Measurements from ENCODE around the gene YRDC. TPM values are rescaled to one million over a fixed set of nuclear protein-coding genes. Genes with fewer than 3 reads are reported as not detected.

YRDC gene
- total RNA-seq, 1 experiment from 2014 or later, result 41.4 TPM

- Histone ChIP-seq H2AFZ (ENCODE audit: low read depth, low read length, poor library complexity, severe bottlenecking) (no peak overlapping the region), H3K9me3 (ENCODE audit: control insufficient read depth in 1 of 2, insufficient read depth in 1 of 2, low read depth in 1 of 2, low read length in 2 of 2) (no peaks in the 10 kb centered on the region), H3K4me3 (replicated peaks in 1 of 2; ENCODE audit: low read depth in 1 of 2, low read length in 2 of 2) (no peak overlapping the region), H3K27me3 (ENCODE audit: insufficient read depth, low read length) (no peaks in the 10 kb centered on the region), H3K79me2 (ENCODE audit: insufficient read depth, low read length) (no peaks in the 10 kb centered on the region), H3K9me2 (ENCODE audit: insufficient read depth) (no peaks in the 10 kb centered on the region), H3K4me1 (ENCODE audit: control insufficient read depth in 1 of 2, insufficient read depth in 2 of 2, low read length in 2 of 2) (no peaks in the 10 kb centered on the region), H3K9ac (ENCODE audit: low read length) (no peak overlapping the region), H3K36me3 (ENCODE audit: control insufficient read depth in 1 of 2, insufficient read depth in 2 of 2, low read length in 2 of 2) (peaks cover 26 to 38% of the 10 kb centered on the region in 2 experiments), H3K4me2 (ENCODE audit: low read length) (no peak overlapping the region), H4K20me1 (ENCODE audit: insufficient read depth) (no peaks in the 10 kb centered on the region), H3K27ac (ENCODE audit: low read depth, low read length) (no peak overlapping the region)
- ChIA-PET RAD21 (ENCODE audit: low non-redundant PET in 1 of 2, low total read pairs in 2 of 2, uncharacterized antibody in 2 of 2, unreplicated experiment in 2 of 2) (no interaction called here), CTCF (no interaction called here), POLR2A (no interaction called here)
- BruUV-seq (replicated peaks), result no TSS peak
- intact Hi-C loops (cut with micrococcal nuclease), result no loop called here
- DNase-seq (ENCODE audit: low read depth, low spot score), result no peak
- no peak for TF ChIP-seq ATF3 (IDR thresholded peaks at IDR 0.05)
- TF ChIP-seq EGR1 (IDR thresholded peaks at IDR 0.05; ENCODE audit: low read depth), result no peak
- no peak for TF ChIP-seq TCF7L2 (IDR thresholded peaks at IDR 0.05; ENCODE audit: borderline replicate concordance, extremely low read depth, insufficient read depth, insufficient read length)
- no peak for TF ChIP-seq EZH2phosphoT487 (IDR thresholded peaks at IDR 0.05; ENCODE audit: borderline replicate concordance)
- no peak for TF ChIP-seq ELF1 (IDR thresholded peaks at IDR 0.05; ENCODE audit: borderline replicate concordance, low read depth)
- no peak for TF ChIP-seq CEBPB (IDR thresholded peaks at IDR 0.05; ENCODE audit: low read depth)
- TF ChIP-seq SRF (IDR thresholded peaks at IDR 0.05; ENCODE audit: low read depth), result no peak
- no peak for TF ChIP-seq ZNF274 (IDR thresholded peaks at IDR 0.05; ENCODE audit: low read depth, low read length)
- no peak for TF ChIP-seq ZBTB33 (IDR thresholded peaks at IDR 0.05; ENCODE audit: extremely low read depth, insufficient replicate concordance, low read length)
- TF ChIP-seq YY1 (IDR thresholded peaks at IDR 0.05; ENCODE audit: extremely low read depth, insufficient replicate concordance, low read depth, low read length), result no peak
- no peak for TF ChIP-seq ZFX (IDR thresholded peaks at IDR 0.05)
- no peak for TF ChIP-seq CBX3 (IDR thresholded peaks at IDR 0.05; ENCODE audit: low read depth)
- no peak for TF ChIP-seq POLR2AphosphoS5 (IDR thresholded peaks at IDR 0.05; ENCODE audit: low read depth, low read length)
- TF ChIP-seq MAX (IDR thresholded peaks at IDR 0.05), result no peak
- no peak for TF ChIP-seq RAD21 (IDR thresholded peaks at IDR 0.05; ENCODE audit: low read depth)
- TF ChIP-seq EZH2 (IDR thresholded peaks at IDR 0.05), result no peak
- TF ChIP-seq SIN3A (IDR thresholded peaks at IDR 0.05; ENCODE audit: low read depth), result no peak
- no peak for TF ChIP-seq CTCF (IDR thresholded peaks at IDR 0.05 in 2 of 3, conservative IDR thresholded peaks at IDR 0.05 in 1 of 3; ENCODE audit: borderline replicate concordance in 1 of 3, insufficient read depth in 1 of 3, low read depth in 2 of 3, low read length in 2 of 3)
- no peak for TF ChIP-seq JUND (IDR thresholded peaks at IDR 0.05)
- no peak for TF ChIP-seq SP1 (IDR thresholded peaks at IDR 0.05; ENCODE audit: low read depth)
- no peak for ATAC-seq
These were observed 23.8 kb upstream of the YRDC start for GRCh38 chr1:37831809-37832208.

Measured in HCT116 (cell line).